Hepatocyte (in vitro differentiated cells): Measurements from ENCODE around the gene TST.

ENCODE experiments used
- EZH2 ChIP-seq: fragments of 200-600 bp; sonication (generic); IDR thresholded peaks from 2 replicates; pipeline ENCODE4 v1.6.1; 2016; ENCODE audit warnings: antibody characterized with exemption, mild to moderate bottlenecking, borderline replicate concordance
- TF ChIP-seq, protein P1 (sequence below): fragments of 200-600 bp; sonication (generic); IDR thresholded peaks from 2 replicates; pipeline ENCODE4 v1.5.1; 2016; ENCODE audit warnings: antibody characterized with exemption, mild to moderate bottlenecking; ENCODE audit not compliant: poor library complexity

DNA sequence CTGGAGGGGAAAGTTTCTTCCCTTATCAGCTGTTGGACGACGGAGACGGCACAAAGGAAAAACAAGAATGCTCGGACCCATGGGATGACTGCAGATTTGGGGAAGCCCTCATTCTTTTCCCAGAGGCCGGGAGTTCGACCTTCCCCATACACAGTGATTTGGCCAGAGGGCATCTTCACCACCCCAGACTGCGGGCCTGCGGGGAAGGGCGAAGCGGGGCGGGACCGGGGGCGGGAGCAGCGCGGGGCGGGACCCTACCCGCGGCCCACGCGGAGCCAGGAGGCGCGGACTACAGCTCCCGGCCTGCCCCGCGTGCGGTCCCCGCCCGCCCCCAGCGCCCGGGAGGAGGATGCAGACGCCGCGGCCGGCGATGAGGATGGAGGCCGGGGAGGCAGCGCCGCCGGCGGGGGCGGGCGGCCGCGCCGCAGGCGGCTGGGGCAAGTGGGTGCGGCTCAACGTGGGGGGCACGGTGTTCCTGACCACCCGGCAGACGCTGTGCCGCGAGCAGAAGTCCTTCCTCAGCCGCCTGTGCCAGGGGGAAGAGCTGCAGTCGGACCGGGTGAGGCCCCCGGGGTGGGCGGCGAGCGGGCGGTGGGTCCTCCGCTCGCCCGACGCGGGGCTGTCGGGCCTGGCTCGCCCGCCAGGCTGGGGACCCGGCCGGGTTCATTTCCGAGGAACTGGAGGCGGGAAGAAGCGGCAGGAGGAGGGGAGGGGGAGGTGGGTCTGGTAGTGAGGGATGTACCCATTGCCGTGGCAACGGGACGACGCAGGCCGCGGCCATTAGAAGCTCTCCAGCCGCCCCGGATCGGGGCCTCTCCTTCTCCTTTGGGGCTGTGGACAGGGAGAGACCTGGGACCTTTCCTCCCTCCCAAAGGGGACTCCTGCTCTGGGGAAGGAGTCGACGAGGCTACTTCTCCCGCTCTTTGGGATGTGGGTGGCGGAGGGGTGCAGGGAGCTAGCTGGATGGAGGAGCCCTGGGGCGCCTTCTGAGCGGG is 32.4 kb upstream of the TST start, which contains the start of gene KCTD17:
- TF ChIP-seq EZH2, result no peak
- TF ChIP-seq, protein P1, sequence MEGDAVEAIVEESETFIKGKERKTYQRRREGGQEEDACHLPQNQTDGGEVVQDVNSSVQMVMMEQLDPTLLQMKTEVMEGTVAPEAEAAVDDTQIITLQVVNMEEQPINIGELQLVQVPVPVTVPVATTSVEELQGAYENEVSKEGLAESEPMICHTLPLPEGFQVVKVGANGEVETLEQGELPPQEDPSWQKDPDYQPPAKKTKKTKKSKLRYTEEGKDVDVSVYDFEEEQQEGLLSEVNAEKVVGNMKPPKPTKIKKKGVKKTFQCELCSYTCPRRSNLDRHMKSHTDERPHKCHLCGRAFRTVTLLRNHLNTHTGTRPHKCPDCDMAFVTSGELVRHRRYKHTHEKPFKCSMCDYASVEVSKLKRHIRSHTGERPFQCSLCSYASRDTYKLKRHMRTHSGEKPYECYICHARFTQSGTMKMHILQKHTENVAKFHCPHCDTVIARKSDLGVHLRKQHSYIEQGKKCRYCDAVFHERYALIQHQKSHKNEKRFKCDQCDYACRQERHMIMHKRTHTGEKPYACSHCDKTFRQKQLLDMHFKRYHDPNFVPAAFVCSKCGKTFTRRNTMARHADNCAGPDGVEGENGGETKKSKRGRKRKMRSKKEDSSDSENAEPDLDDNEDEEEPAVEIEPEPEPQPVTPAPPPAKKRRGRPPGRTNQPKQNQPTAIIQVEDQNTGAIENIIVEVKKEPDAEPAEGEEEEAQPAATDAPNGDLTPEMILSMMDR, result no peak
